GM19035 (cell line): Measurements from ENCODE around the gene NLRC4.
"Not testable (repeated sequence)": the region's sequence is repeated elsewhere in the genome, so short reads cannot be mapped to it uniquely, and the experiment has no call there.

ENCODE experiments used
- ATAC-seq: cut with Tn5 transposase; IDR thresholded peaks from one replicate; pipeline ENCODE4 v1.9.1; 2021; ENCODE audit not compliant: unreplicated experiment

NLRC4 gene, protein sequence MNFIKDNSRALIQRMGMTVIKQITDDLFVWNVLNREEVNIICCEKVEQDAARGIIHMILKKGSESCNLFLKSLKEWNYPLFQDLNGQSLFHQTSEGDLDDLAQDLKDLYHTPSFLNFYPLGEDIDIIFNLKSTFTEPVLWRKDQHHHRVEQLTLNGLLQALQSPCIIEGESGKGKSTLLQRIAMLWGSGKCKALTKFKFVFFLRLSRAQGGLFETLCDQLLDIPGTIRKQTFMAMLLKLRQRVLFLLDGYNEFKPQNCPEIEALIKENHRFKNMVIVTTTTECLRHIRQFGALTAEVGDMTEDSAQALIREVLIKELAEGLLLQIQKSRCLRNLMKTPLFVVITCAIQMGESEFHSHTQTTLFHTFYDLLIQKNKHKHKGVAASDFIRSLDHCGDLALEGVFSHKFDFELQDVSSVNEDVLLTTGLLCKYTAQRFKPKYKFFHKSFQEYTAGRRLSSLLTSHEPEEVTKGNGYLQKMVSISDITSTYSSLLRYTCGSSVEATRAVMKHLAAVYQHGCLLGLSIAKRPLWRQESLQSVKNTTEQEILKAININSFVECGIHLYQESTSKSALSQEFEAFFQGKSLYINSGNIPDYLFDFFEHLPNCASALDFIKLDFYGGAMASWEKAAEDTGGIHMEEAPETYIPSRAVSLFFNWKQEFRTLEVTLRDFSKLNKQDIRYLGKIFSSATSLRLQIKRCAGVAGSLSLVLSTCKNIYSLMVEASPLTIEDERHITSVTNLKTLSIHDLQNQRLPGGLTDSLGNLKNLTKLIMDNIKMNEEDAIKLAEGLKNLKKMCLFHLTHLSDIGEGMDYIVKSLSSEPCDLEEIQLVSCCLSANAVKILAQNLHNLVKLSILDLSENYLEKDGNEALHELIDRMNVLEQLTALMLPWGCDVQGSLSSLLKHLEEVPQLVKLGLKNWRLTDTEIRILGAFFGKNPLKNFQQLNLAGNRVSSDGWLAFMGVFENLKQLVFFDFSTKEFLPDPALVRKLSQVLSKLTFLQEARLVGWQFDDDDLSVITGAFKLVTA

GRCh38 chr2:32264422-32265105, at the start of gene NLRC4:
NLRC4 (minus strand) TSS chr2:32264886; CDS start chr2:32256775, 8,111 bp downstream.
- peak; percentile 93 for ATAC-seq

DNA sequence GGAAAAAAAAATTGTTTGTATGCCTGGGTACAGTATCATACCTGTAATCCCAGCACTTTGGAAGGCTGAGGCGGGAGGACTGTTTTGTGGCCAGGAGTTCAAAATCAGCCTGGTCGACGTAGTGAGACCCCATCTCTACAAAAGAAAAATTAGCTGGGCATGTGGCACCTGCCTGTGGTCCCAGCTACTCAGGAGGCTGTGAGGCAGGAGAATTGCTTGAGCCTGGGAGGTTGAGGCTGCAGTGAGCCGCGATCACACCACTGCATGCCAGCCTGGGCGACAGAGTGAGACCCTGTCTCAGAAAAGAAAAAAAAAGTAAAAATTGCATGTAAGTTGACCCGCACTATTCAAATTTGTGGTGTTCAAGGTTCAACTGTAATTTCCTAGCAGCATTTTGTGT, 45.9 kb upstream of the NLRC4 start:
- no peak for ATAC-seq

DNA sequence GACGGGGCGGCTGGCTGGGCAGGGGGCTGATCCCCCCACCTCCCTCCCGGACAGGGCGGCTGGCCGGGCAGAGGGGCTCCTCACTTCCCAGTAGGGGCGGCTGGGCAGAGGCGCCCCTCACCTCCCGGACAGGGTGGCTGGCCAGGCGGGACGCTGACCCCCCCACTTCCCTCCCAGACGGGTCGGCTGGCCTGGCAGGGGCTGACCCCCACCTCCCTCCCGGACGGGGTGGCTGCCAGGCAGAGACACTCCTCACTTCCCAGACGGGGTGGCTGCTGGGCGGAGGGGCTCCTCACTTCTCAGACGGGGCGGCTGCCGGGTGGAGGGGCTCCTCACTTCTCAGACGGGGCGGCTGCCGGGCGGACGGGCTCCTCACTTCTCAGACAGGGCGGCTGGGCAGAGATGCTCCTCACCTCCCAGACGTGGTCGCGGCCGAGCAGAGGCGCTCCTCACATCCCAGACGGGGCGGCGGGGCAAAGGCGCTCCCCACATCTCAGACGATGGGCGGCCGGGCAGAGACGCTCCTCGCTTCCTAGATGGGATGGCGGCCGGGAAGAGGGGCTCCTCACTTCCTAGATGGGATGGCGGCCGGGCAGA, 29.4 kb upstream of the NLRC4 start:
- ATAC-seq: not testable (repeated sequence)

DNA sequence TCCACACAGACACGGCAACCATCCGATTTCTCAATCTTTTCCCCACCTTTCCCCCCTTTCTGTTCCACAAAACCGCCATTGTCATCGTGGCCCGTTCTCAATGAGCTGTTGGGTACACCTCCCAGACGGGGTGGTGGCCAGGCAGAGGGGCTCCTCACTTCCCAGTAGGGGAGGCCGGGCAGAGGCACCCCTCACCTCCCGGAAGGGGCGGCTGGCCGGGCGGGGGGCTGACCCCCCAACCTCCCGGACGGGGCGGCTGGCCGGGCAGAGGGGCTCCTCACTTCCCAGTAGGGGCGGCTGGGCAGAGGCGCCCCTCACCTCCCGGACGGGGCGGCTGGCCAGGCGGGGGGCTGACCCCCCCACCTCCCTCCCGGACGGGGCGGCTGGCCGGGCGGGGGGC, 28.8 kb upstream of the NLRC4 start:
- ATAC-seq: not testable (repeated sequence)

DNA sequence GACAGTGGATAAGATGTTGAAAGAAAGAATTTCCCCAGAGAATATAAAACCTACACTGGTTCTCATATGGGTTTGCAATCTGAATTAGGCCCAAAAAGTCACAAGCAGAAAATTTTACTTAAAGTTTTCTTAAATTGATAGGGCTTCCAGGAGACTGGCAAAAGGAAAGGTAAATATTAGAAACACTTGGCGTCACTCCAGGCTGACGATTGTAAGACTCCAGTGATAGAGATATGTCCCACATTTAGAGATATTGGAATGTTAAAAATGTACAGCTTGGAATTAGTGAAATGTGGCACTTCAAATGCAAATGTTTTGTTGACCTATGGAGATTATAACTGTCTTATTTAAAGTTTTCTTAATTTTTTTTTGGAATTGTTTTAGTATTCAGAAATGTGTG, 27.1 kb upstream of the NLRC4 start:
- no peak for ATAC-seq

GRCh38 chr2:32290000-32290339, 25.3 kb upstream of the NLRC4 start:
- no peak for ATAC-seq

GRCh38 chr2:32289165-32289999, 24.7 kb upstream of the NLRC4 start:
- ATAC-seq: no peak

GRCh38 chr2:32284321-32284720, 19.6 kb upstream of the NLRC4 start:
- ATAC-seq: no peak

DNA sequence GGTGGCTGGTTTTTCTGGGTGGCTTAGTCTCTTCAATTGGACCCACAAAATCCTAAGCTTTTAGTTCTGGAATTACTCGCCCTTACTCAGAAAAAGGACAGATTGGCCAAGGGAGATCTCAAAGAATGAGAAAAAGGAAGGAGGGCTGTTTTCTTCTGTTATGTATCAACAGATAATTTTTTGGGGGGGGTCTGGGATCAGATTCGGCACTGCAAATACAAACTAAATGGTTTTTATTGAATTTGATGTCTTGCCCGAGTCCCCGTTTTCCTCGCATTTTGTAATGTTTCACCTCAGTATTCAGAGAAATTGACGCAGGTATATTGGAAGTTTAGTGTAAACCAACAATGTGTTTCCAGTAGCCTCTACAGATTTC, 13.8 kb upstream of the NLRC4 start:
- ATAC-seq: no peak

GRCh38 chr2:32277674-32278477, 13.2 kb upstream of the NLRC4 start, which contains the start of gene YIPF4:
YIPF4 (plus strand) TSS chr2:32277904; CDS start chr2:32278156, 252 bp downstream.
- peak; percentile 99 for ATAC-seq

GRCh38 chr2:32277363-32277673, 12.6 kb upstream of the NLRC4 start:
- no peak for ATAC-seq

GRCh38 chr2:32275790-32276189, 11.1 kb upstream of the NLRC4 start:
- not testable (repeated sequence) for ATAC-seq

DNA sequence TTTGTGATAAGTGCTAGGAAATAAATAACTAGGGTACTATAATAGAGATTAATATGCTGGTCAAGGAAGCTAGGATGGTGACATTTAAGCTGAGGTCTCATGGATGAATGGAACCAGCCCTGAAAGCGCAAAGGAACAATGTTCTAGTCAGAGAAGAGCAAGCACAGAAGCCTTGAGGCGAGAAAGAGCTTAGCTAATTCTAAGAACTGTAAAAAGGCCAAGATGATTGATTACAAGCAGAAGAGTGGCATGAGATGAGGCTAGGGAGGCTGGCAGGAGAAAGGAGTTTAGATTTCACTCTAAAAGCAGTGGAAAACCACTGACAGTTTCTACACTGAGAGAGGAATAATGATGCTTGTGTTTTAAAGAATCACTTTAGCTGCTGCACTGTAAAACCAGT, 9.6 kb upstream of the NLRC4 start:
- ATAC-seq: no peak

DNA sequence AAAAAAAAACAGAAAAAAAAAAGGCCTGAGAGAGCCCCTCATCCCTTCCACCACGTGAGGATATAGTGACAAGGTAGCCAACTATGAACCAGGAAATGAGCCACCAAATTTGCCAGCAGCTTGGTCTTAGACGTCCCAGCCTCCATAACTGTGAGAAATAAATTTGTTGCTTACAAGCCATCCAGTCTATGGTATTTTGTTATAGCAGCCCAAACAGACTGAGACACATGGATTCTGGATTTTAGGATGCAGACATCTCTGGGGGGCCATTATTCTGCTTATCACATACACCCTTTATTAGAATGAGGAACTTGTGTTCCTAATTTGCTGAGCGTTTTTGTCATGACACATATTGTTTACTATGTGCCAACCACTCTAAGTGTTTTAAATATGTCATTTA, 7.6 kb upstream of the NLRC4 start:
- no peak for ATAC-seq

DNA sequence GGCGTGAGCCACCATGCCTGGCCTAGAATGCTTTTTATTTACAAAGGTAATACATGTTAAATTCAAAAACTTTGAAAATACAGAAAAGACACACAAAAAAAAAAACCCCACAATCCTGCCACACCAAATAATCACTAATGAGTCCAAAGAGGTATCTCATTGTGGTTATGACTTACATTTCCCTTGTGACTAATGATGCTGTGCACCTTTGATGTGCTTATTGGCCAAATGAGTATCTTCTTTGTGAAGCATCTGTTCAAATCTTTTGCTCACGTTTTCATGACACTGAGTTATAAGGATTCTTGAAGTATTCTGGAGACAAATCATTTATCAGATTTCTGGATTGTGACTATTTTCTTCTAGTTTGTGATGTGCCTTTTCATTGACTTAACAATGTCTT, 6.4 kb upstream of the NLRC4 start:
- no peak for ATAC-seq

GRCh38 chr2:32262105-32262504, 2.6 kb downstream of the NLRC4 start:
- ATAC-seq: no peak

GRCh38 chr2:32260376-32260775, 4.3 kb downstream of the NLRC4 start:
- no peak for ATAC-seq

DNA sequence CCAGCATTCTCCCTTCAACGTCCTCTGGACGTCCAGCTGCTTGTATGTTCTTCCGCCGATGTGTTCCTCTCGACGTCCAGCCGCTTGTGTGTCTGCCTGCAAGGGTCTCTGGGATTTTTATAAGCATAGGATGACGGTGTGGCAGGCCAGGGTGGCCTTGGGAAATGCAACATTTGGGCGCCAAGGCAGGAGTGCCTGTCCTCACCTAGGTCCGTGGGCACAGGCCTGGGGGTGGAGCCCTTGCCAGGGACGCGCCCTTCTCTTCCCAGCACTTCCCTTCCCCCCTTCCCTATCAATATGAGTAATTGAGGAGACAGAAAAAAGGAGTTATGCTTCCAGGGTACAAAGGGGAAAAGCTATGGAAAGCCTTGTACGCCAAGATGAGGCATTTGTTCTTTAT, 6.4 kb downstream of the NLRC4 start:
- no peak for ATAC-seq

- no peak for ATAC-seq
These were observed 14.4 kb downstream of the NLRC4 start for GRCh38 chr2:32250290-32250689.
